ENCODE data around the gene GREB1L. TPM values are rescaled to one million over a fixed set of nuclear protein-coding genes. Genes with fewer than 3 reads are reported as not detected.

GREB1L gene
- total RNA-seq, 1 experiment from 2014 or later, result 75.4 TPM

DNA sequence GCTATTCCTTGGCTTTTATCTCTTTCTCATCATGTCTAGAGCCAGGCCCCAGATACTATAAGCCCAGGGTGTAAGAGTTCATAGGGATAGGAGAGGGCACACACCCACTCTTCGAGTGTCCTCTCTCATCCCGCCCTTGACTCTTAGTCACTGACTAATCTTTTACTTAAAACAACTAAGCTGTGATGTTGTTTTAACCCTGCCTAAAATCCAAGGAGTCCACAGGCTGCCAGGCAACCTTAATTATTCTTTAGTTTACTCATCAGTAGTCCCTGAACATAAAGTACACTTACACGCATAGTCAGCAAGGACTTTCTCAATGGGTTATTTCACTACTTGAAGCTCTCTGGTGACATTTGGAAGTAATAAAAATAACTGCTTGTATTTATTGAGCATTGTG is 28.4 kb downstream of the GREB1L start:
- DNase-seq, result peak in 1 of 2 experiments; percentile 46
- ChIA-PET CTCF (interaction anchor here (0.6 kb wide), 1 partner anchor 169 kb away, joined by 3 read pairs; no protein-coding TSS in a partner anchor), POLR2A (interaction anchor here (0.6 to 1.2 kb wide), 2 partner anchors 18 to 30 kb away, joined by 3 read pairs; no protein-coding TSS in a partner anchor)
- Mint-ChIP-seq H3K4me1 (ENCODE audit: low read depth, unreplicated experiment) (peaks cover 41% of the 10 kb centered on the region), H3K27ac (ENCODE audit: unreplicated experiment) (no peak overlapping the region), H3K27me3 (ENCODE audit: insufficient read depth, unreplicated experiment) (no peaks in the 10 kb centered on the region), H3K36me3 (ENCODE audit: insufficient read depth, unreplicated experiment) (no peaks in the 10 kb centered on the region), H3K4me3 (ENCODE audit: unreplicated experiment) (no peak overlapping the region), H3K9me3 (ENCODE audit: unreplicated experiment) (no peaks in the 10 kb centered on the region)
- Histone ChIP-seq H3K9me3 (no peaks in the 10 kb centered on the region), H3K4me1 (peaks cover 60% of the 10 kb centered on the region), H3K36me3 (ENCODE audit: control insufficient read depth, insufficient read depth, low read length) (no peaks in the 10 kb centered on the region), H3K27me3 (replicated peaks; ENCODE audit: control insufficient read depth, insufficient read depth, low read length) (no peaks in the 10 kb centered on the region), H3K4me3 (ENCODE audit: low read depth, low read length) (no peak overlapping the region)
- no TSS peak for BruUV-seq (replicated peaks)
- TF ChIP-seq, protein P1, sequence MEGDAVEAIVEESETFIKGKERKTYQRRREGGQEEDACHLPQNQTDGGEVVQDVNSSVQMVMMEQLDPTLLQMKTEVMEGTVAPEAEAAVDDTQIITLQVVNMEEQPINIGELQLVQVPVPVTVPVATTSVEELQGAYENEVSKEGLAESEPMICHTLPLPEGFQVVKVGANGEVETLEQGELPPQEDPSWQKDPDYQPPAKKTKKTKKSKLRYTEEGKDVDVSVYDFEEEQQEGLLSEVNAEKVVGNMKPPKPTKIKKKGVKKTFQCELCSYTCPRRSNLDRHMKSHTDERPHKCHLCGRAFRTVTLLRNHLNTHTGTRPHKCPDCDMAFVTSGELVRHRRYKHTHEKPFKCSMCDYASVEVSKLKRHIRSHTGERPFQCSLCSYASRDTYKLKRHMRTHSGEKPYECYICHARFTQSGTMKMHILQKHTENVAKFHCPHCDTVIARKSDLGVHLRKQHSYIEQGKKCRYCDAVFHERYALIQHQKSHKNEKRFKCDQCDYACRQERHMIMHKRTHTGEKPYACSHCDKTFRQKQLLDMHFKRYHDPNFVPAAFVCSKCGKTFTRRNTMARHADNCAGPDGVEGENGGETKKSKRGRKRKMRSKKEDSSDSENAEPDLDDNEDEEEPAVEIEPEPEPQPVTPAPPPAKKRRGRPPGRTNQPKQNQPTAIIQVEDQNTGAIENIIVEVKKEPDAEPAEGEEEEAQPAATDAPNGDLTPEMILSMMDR (IDR thresholded peaks at IDR 0.05; ENCODE audit: insufficient read depth in 1 of 2, low read depth in 1 of 2, low read length in 1 of 2, severe bottlenecking in 1 of 2, unreplicated experiment in 1 of 2), result no peak
- intact Hi-C loops (cut with micrococcal nuclease; ENCODE audit: unreplicated experiment), result no loop called here

DNA sequence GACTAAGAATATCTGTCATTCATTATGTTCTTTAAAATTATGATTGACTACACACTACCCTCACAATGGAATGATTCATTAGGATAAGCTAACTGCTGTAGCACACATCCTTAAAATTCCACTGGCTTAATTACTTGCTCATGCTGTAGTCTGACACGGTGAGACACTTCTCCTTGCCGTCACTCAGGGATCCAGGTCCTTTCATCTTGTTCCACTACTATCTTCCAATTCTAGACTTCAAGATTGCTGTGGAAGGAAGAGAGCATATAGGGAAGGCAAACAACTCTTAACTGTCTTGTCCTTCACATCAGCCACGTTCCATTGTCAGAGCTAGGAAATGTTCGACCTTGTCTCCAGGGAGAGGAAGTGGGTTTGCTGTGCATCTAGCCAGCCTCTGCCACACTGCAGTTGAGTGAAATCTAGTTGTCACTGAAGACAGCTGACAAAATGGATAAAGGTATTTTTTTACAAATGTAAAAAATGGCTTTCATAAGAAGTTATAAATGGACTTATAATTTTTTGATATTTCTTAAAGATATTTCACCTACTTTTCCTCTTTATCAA is 30.1 kb downstream of the GREB1L start:
- Mint-ChIP-seq H3K27me3 (ENCODE audit: insufficient read depth, unreplicated experiment) (no peaks in the 10 kb centered on the region), H3K27ac (ENCODE audit: unreplicated experiment) (no peak overlapping the region), H3K4me1 (ENCODE audit: low read depth, unreplicated experiment) (peaks cover 29% of the 10 kb centered on the region), H3K9me3 (ENCODE audit: unreplicated experiment) (no peaks in the 10 kb centered on the region), H3K4me3 (ENCODE audit: unreplicated experiment) (no peak overlapping the region), H3K36me3 (ENCODE audit: insufficient read depth, unreplicated experiment) (peaks cover 15% of the 10 kb centered on the region)
- CTCF ChIA-PET, result no interaction called here
- BruUV-seq (replicated peaks), result no TSS peak
- DNase-seq, result no peak
- TF ChIP-seq, protein P1 (IDR thresholded peaks at IDR 0.05; ENCODE audit: insufficient read depth in 1 of 2, low read depth in 1 of 2, low read length in 1 of 2, severe bottlenecking in 1 of 2, unreplicated experiment in 1 of 2), result no peak
- no peaks in the 10 kb centered on the region for H3K27me3 ChIP-seq (replicated peaks; ENCODE audit: control insufficient read depth, insufficient read depth, low read length)
- POLR2A ChIA-PET, result no interaction called here
- H3K36me3 ChIP-seq (ENCODE audit: control insufficient read depth, insufficient read depth, low read length), result no peaks in the 10 kb centered on the region
- no peak overlapping the region for H3K4me3 ChIP-seq (ENCODE audit: low read depth, low read length)
- H3K4me1 ChIP-seq, result peaks cover 44% of the 10 kb centered on the region
- H3K9me3 ChIP-seq, result no peaks in the 10 kb centered on the region
- intact Hi-C loops (cut with micrococcal nuclease; ENCODE audit: unreplicated experiment), result no loop called here

DNA sequence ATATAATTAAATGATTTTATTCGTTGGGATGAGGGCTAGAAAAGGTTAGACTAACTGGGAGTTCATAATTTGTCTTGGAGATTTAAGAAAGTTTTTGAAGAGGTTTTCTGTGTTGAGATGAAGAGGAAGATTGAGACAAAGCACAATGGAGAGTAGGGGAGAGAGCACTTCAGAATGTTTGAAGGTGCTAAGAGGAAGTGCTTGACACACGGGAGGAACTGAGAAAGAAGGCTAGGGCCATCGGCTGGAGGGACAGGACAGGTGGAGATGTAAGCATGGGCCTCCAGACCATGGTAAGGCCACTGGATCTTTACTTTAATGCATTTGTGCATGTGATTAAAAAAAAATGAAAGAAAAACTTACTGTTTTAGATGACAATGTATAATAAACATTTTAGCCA is 31.5 kb downstream of the GREB1L start:
- H3K36me3 Mint-ChIP-seq (ENCODE audit: insufficient read depth, unreplicated experiment), result peaks cover 26% of the 10 kb centered on the region
- H3K27ac Mint-ChIP-seq (ENCODE audit: unreplicated experiment), result no peak overlapping the region
- ChIA-PET CTCF (no interaction called here), POLR2A (no interaction called here)
- Histone ChIP-seq H3K36me3 (ENCODE audit: control insufficient read depth, insufficient read depth, low read length) (no peaks in the 10 kb centered on the region), H3K27me3 (replicated peaks; ENCODE audit: control insufficient read depth, insufficient read depth, low read length) (no peaks in the 10 kb centered on the region), H3K4me1 (peaks cover 39% of the 10 kb centered on the region), H3K9me3 (no peaks in the 10 kb centered on the region), H3K4me3 (ENCODE audit: low read depth, low read length) (no peak overlapping the region)
- no peak for DNase-seq
- H3K9me3 Mint-ChIP-seq (ENCODE audit: unreplicated experiment), result no peaks in the 10 kb centered on the region
- no peak overlapping the region for H3K4me3 Mint-ChIP-seq (ENCODE audit: unreplicated experiment)
- no TSS peak for BruUV-seq (replicated peaks)
- peaks cover 26% of the 10 kb centered on the region for H3K4me1 Mint-ChIP-seq (ENCODE audit: low read depth, unreplicated experiment)
- TF ChIP-seq, protein P1 (IDR thresholded peaks at IDR 0.05; ENCODE audit: insufficient read depth in 1 of 2, low read depth in 1 of 2, low read length in 1 of 2, severe bottlenecking in 1 of 2, unreplicated experiment in 1 of 2), result no peak
- H3K27me3 Mint-ChIP-seq (ENCODE audit: insufficient read depth, unreplicated experiment), result no peaks in the 10 kb centered on the region
- intact Hi-C loops (cut with micrococcal nuclease; ENCODE audit: unreplicated experiment), result no loop called here

Data from Caco-2 (cell line).